GM06990 (cell line): ENCODE measurements around the gene MDM1.

Source experiments
- DNase-seq: peaks from one replicate; pipeline ENCODE4 v3.0.0-alpha.2; 2011; ENCODE audit not compliant: insufficient read length; ENCODE audit errors: extremely low read depth
- H3K27me3 ChIP-seq: replicated peaks from 2 replicates; pipeline ENCODE4 v1.6.0; 2011; ENCODE audit warnings: low read length; ENCODE audit not compliant: control insufficient read depth, insufficient read depth
- H3K36me3 ChIP-seq: 2 replicates; pipeline ENCODE4 v1.5.1; 2011; ENCODE audit warnings: low read length; ENCODE audit not compliant: control insufficient read depth, insufficient read depth
- H3K4me3 ChIP-seq: replicated peaks from 2 replicates; pipeline ENCODE4 v1.5.1; 2011; ENCODE audit warnings: low read depth, mild to moderate bottlenecking, control low read depth, low read length
- TF ChIP-seq, protein P1 (sequence below): IDR thresholded peaks from 2 replicates; pipeline ENCODE4 v1.5.1; 2011; ENCODE audit warnings: low read length, control low read depth, mild to moderate bottlenecking, inconsistent platforms; ENCODE audit not compliant: insufficient read depth, poor library complexity, severe bottlenecking

MDM1 gene

DNA sequence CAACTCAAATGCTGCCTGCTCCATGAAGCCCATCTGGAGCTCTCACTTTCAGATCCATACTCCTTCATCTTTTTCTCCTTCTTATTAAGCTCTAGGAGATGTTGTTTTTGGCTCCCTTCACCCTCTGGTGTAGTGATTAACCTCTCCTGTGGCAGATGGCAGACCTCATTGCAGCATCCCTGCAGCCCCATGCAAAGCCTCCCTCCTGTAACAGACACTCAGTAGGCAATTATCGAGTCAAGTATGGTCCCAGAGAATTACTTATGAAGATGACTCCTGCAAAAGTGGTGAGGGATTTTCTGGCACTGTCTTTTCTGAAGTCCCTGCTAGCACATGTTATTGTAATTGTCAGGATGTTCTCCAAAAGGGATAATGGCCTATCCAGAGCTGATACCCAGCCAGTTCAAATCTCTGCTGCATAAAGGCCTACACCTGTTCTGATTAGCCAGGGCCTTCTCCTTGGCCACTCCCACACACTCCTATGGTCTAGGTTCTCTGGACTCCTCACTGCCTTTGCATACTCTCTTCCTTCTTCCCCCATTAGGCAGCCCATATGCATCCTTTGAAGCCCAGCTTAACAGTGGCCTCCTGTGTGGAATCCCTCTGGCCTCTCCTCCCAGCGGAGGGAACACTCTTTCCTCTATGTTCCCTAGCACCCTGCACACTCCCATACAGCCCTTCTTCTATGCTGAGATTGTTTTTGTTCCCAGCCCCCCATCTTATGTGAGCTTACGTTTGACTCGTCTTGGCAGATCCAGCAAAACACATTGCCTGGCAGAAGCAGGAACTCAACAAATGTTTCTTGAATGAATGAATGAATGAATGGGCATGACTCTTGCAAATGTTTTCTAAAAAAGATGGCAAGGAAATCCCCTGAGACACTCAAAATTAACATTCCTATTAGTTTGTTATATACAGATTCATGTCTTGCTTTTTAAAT lies 43.9 kb upstream of the MDM1 start:
- H3K4me3 ChIP-seq, result no peak overlapping the region
- no peaks in the 10 kb centered on the region for H3K27me3 ChIP-seq
- TF ChIP-seq, protein P1, sequence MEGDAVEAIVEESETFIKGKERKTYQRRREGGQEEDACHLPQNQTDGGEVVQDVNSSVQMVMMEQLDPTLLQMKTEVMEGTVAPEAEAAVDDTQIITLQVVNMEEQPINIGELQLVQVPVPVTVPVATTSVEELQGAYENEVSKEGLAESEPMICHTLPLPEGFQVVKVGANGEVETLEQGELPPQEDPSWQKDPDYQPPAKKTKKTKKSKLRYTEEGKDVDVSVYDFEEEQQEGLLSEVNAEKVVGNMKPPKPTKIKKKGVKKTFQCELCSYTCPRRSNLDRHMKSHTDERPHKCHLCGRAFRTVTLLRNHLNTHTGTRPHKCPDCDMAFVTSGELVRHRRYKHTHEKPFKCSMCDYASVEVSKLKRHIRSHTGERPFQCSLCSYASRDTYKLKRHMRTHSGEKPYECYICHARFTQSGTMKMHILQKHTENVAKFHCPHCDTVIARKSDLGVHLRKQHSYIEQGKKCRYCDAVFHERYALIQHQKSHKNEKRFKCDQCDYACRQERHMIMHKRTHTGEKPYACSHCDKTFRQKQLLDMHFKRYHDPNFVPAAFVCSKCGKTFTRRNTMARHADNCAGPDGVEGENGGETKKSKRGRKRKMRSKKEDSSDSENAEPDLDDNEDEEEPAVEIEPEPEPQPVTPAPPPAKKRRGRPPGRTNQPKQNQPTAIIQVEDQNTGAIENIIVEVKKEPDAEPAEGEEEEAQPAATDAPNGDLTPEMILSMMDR, result no peak
- no peaks in the 10 kb centered on the region for H3K36me3 ChIP-seq
- no peak for DNase-seq

- Histone ChIP-seq H3K36me3 (no peaks in the 10 kb centered on the region), H3K27me3 (no peaks in the 10 kb centered on the region), H3K4me3 (peak overlapping the region; percentile 16; the same call in 1 of the 2 replicates)
- TF ChIP-seq, protein P1, result no peak
- peak; percentile 73 for DNase-seq
Observed at GRCh38 chr12:68374307-68374982, 42.3 kb upstream of the MDM1 start.

GRCh38 chr12:68370667-68371066 lies 38.5 kb upstream of the MDM1 start:
- TF ChIP-seq, protein P1, result no peak
- no peaks in the 10 kb centered on the region for H3K36me3 ChIP-seq
- H3K4me3 ChIP-seq, result no peak overlapping the region
- no peak for DNase-seq
- no peaks in the 10 kb centered on the region for H3K27me3 ChIP-seq

GRCh38 chr12:68370006-68370590 lies 37.9 kb upstream of the MDM1 start:
- no peak for DNase-seq
- TF ChIP-seq, protein P1, result no peak
- H3K4me3 ChIP-seq, result no peak overlapping the region
- H3K36me3 ChIP-seq, result no peaks in the 10 kb centered on the region
- H3K27me3 ChIP-seq, result no peaks in the 10 kb centered on the region

GRCh38 chr12:68368327-68368726 lies 36.2 kb upstream of the MDM1 start:
- H3K27me3 ChIP-seq, result no peaks in the 10 kb centered on the region
- H3K4me3 ChIP-seq, result no peak overlapping the region
- TF ChIP-seq, protein P1, result no peak
- no peak for DNase-seq
- no peaks in the 10 kb centered on the region for H3K36me3 ChIP-seq
